B cell (primary cell): Measurements from ENCODE around the gene FREM2. TPM values are rescaled to one million over a fixed set of nuclear protein-coding genes. Genes with fewer than 3 reads are reported as not detected.

Experiments used
- ATAC-seq: fragments of 200-7000 bp; cut with Tn5 transposase; one replicate; pipeline ENCODE4 v1.10.0; 2021; ENCODE audit warnings: low read depth, mild to moderate bottlenecking, moderate number of reproducible peaks, moderate library complexity
- CTCF ChIA-PET: fragments of 350-600 bp; sonication (Branson Sonifier 250); formaldehyde crosslinking; loops from one replicate; lab custom pipeline; 2021; ENCODE audit warnings: antibody characterized with exemption, inconsistent platforms; lab: Charles Lee
- POLR2A ChIA-PET: fragments of 350-600 bp; sonication (Branson Sonifier 250); formaldehyde crosslinking; loops from one replicate; lab custom pipeline; 2021; ENCODE audit warnings: antibody characterized with exemption; lab: Charles Lee
- DNase-seq: peaks from one replicate; pipeline ENCODE4 v3.0.0; 2013
- H2AFZ ChIP-seq: 2 replicates; pipeline ENCODE4 v1.6.1; 2012; ENCODE audit warnings: mild to moderate bottlenecking, low read depth, low read length; ENCODE audit not compliant: insufficient read depth, poor library complexity, severe bottlenecking
- H3K27ac ChIP-seq, 2 donors: 1 replicate in 1 of 2; 2 replicates in 1 of 2; pipeline ENCODE4 v1.5.1; 2012 to 2013; ENCODE audit warnings: low read length in 2 of 2, mild to moderate bottlenecking in 2 of 2, moderate library complexity in 1 of 2
- H3K27me3 ChIP-seq, 4 experiments: fragments of 200-600 bp in 1 of 4; sonication (generic) in 1 of 4; replicated peaks in 1 of 4; 1 replicate in 2 of 4; 2 replicates in 2 of 4; pipeline versions ENCODE4 v1.6.1 to v1.7.0; 2013 to 2016; ENCODE audit warnings: low read length in 3 of 4, mild to moderate bottlenecking in 2 of 4, mixed read lengths in 1 of 4, moderate library complexity in 1 of 4; ENCODE audit not compliant: insufficient read depth in 4 of 4, control insufficient read depth in 3 of 4; ENCODE audit errors: control extremely low read depth in 1 of 4
- H3K36me3 ChIP-seq, 2 experiments: replicated peaks in 1 of 2; 1 replicate in 1 of 2; 2 replicates in 1 of 2; pipeline versions ENCODE4 v1.6.1 to v1.7.1; 2013; ENCODE audit warnings: low read length in 1 of 2; ENCODE audit not compliant: insufficient read depth in 2 of 2, control insufficient read depth in 1 of 2; ENCODE audit errors: control extremely low read depth in 1 of 2, extremely low read depth in 1 of 2
- H3K4me1 ChIP-seq, 2 donors: fragments of 200-600 bp in 1 of 2; sonication (generic) in 1 of 2; 1 replicate in 1 of 2; 2 replicates in 1 of 2; pipeline versions ENCODE4 v1.5.1 to v1.6.1; 2013 to 2017; ENCODE audit warnings: low read length in 2 of 2; ENCODE audit not compliant: control insufficient read depth in 2 of 2, insufficient read depth in 2 of 2
- H3K4me2 ChIP-seq: replicated peaks from 2 replicates; pipeline ENCODE3; 2012; ENCODE audit warnings: mild to moderate bottlenecking, low read depth, low read length; ENCODE audit not compliant: poor library complexity, severe bottlenecking
- H3K4me3 ChIP-seq, 5 experiments: fragments of 200-600 bp in 1 of 5; sonication (generic) in 1 of 5; 1 replicate in 3 of 5; 2 replicates in 2 of 5; pipeline versions ENCODE4 v1.5.1 to v1.7.0; 2011 to 2016; ENCODE audit warnings: low read length in 4 of 5, mild to moderate bottlenecking in 4 of 5, low read depth in 2 of 5, control low read depth in 1 of 5, moderate library complexity in 1 of 5; ENCODE audit not compliant: insufficient read depth in 1 of 5; ENCODE audit errors: control extremely low read depth in 1 of 5, extremely low read depth in 1 of 5
- H3K79me2 ChIP-seq: fragments of 200-600 bp; sonication (generic); one replicate; pipeline ENCODE4 v1.6.0; 2016; ENCODE audit warnings: low read length; ENCODE audit not compliant: control insufficient read depth, insufficient read depth
- H3K9ac ChIP-seq: fragments of 200-600 bp; sonication (generic); 2 replicates; pipeline ENCODE4 v1.6.1; 2017; ENCODE audit warnings: mild to moderate bottlenecking, low read length, moderate library complexity
- H3K9me3 ChIP-seq, 3 donors: one replicate each; pipeline versions ENCODE4 v1.6.1 to v1.7.1; 2013; ENCODE audit warnings: low read length in 2 of 3; ENCODE audit not compliant: control insufficient read depth in 2 of 3, insufficient read depth in 1 of 3; ENCODE audit errors: control extremely low read depth in 1 of 3
- H4K20me1 ChIP-seq: 2 replicates; pipeline ENCODE4 v1.6.0; 2012; ENCODE audit warnings: mild to moderate bottlenecking, low read length; ENCODE audit not compliant: insufficient read depth, control insufficient read depth, poor library complexity, severe bottlenecking
- H3K27ac Mint-ChIP-seq: one replicate; pipeline ENCODE4 v1.8.0; 2021; ENCODE audit warnings: mixed read lengths
- H3K27me3 Mint-ChIP-seq: one replicate; pipeline ENCODE4 v1.8.0; 2021; ENCODE audit warnings: mixed read lengths
- H3K4me1 Mint-ChIP-seq: one replicate; pipeline ENCODE4 v1.8.0; 2021; ENCODE audit warnings: mixed read lengths
- H3K4me3 Mint-ChIP-seq: one replicate; pipeline ENCODE4 v1.8.0; 2021; ENCODE audit warnings: mixed read lengths
- H3K9me3 Mint-ChIP-seq: one replicate; pipeline ENCODE4 v1.8.0; 2022; ENCODE audit warnings: mixed read lengths; ENCODE audit not compliant: insufficient read depth
- CTCF ChIP-seq: fragments of 200-600 bp; IDR thresholded peaks from one replicate; pipeline ENCODE4 v1.8.0; 2022; ENCODE audit warnings: antibody characterized with exemption, mild to moderate bottlenecking
- EZH2 ChIP-seq: IDR thresholded peaks from 2 replicates; pipeline ENCODE4 v1.6.1; 2012; ENCODE audit warnings: borderline replicate concordance, low read depth, mild to moderate bottlenecking, moderate library complexity, low read length; ENCODE audit not compliant: insufficient read depth, poor library complexity, severe bottlenecking
- whole genome bisulfite sequencing: methylation state at CpG from one replicate; pipeline ENCODE4 v1.1.5; 2013; ENCODE audit warnings: missing lambda C conversion rate; ENCODE audit not compliant: insufficient coverage; 5-methylcytosine and 5-hydroxymethylcytosine counted together
- intact Hi-C: fragments of 100-400 bp; cut with micrococcal nuclease; formaldehyde crosslinking; loops from one replicate; pipeline ENCODE4 v1.10.0; 2022
- polyA plus RNA-seq: library from polyadenylated mRNA; depleted of rRNA; stranded (reverse); fragments of >200 nt; gene quantifications from 2 replicates; pipeline ENCODE4 v1.2.3, GENCODE V29; 2012
- total RNA-seq, 2 donors: library from RNA; stranded (reverse); fragments of 120-200 nt in 1 of 2; gene quantifications; 1 replicate in 1 of 2; 2 replicates in 1 of 2; pipeline versions ENCODE4 v1.2.3 to v1.2.4, GENCODE V29; 2013 to 2022

The FREM2 gene
- total and polyA plus RNA-seq, 2 donors (not counting 1 experiment from before 2014, with no cell fraction given): not detected

GRCh38 chr13:38697628-38698333, 10.9 kb downstream of the FREM2 start:
- H3K9me3 ChIP-seq: no peaks in the 10 kb centered on the region
- H3K27me3 ChIP-seq: no peaks in the 10 kb centered on the region
- WGBS: no CpG with 5 or more reads among the region's 2 CpGs
- H3K9ac ChIP-seq: no peak overlapping the region
- DNase-seq (no peak), ATAC-seq (no peak)
- no peaks in the 10 kb centered on the region for H3K4me1 ChIP-seq
- no peaks in the 10 kb centered on the region for H3K9me3 Mint-ChIP-seq
- ChIA-PET POLR2A (no interaction called here), CTCF (no interaction called here)
- H3K4me3 Mint-ChIP-seq: no peak overlapping the region
- H3K36me3 ChIP-seq: no peaks in the 10 kb centered on the region
- H3K4me3 ChIP-seq: no peak overlapping the region
- H3K27me3 Mint-ChIP-seq: no peaks in the 10 kb centered on the region
- TF ChIP-seq EZH2 (no peak), CTCF (no peak)
- H3K4me1 Mint-ChIP-seq: no peaks in the 10 kb centered on the region
- H3K27ac Mint-ChIP-seq: no peak overlapping the region
- no peak overlapping the region for H3K27ac ChIP-seq
- no peak overlapping the region for H2AFZ ChIP-seq
- H3K4me2 ChIP-seq: no peak overlapping the region
- no peaks in the 10 kb centered on the region for H4K20me1 ChIP-seq
- intact Hi-C loops: no loop called here
- no peaks in the 10 kb centered on the region for H3K79me2 ChIP-seq

GRCh38 chr13:38700051-38700450, 13.2 kb downstream of the FREM2 start:
- Histone ChIP-seq H3K27ac (no peak overlapping the region), H2AFZ (no peak overlapping the region), H3K4me2 (no peak overlapping the region), H3K79me2 (no peaks in the 10 kb centered on the region), H3K9me3 (no peaks in the 10 kb centered on the region), H3K4me1 (no peaks in the 10 kb centered on the region), H3K4me3 (no peak overlapping the region), H3K27me3 (no peaks in the 10 kb centered on the region), H3K9ac (no peak overlapping the region), H4K20me1 (no peaks in the 10 kb centered on the region), H3K36me3 (no peaks in the 10 kb centered on the region)
- 100% methylated on average over 1 of the region's 2 CpGs for WGBS
- TF ChIP-seq CTCF: no peak
- TF ChIP-seq EZH2: no peak
- H3K4me1 Mint-ChIP-seq: no peaks in the 10 kb centered on the region
- POLR2A ChIA-PET: no interaction called here
- no peak overlapping the region for H3K4me3 Mint-ChIP-seq
- H3K27ac Mint-ChIP-seq: no peak overlapping the region
- no peaks in the 10 kb centered on the region for H3K27me3 Mint-ChIP-seq
- H3K9me3 Mint-ChIP-seq: no peaks in the 10 kb centered on the region
- CTCF ChIA-PET: no interaction called here
- intact Hi-C loops: no loop called here
- ATAC-seq (no peak), DNase-seq (no peak)
